IMR-90 (cell line): ENCODE results near the gene RASSF4.

ENCODE experiments used
- CEBPB ChIP-seq: IDR thresholded peaks from 2 replicates; pipeline ENCODE4 v1.6.1; 2012; ENCODE audit warnings: low read depth, low read length, improper control_type of control experiment
- FOS ChIP-seq: fragments of 150-350 bp; IDR thresholded peaks from 2 replicates; pipeline ENCODE4 v1.6.1; 2016; ENCODE audit warnings: low read depth, low read length
- MAFK ChIP-seq: IDR thresholded peaks from 2 replicates; pipeline ENCODE4 v1.6.1; 2012; ENCODE audit warnings: low read depth, low read length, improper control_type of control experiment
- MAZ ChIP-seq: IDR thresholded peaks from 2 replicates; pipeline ENCODE4 v1.6.1; 2012; ENCODE audit warnings: low read depth, mild to moderate bottlenecking, low read length, improper control_type of control experiment, moderate library complexity, borderline replicate concordance
- NFE2L2 ChIP-seq: fragments of 150-350 bp; IDR thresholded peaks from 2 replicates; pipeline ENCODE4 v1.6.1; 2016; ENCODE audit warnings: low read depth, mild to moderate bottlenecking, low read length
- POLR2A ChIP-seq: IDR thresholded peaks from 2 replicates; pipeline ENCODE4 v1.6.1; 2012; ENCODE audit warnings: mild to moderate bottlenecking, low read depth, low read length
- RCOR1 ChIP-seq: IDR thresholded peaks from 2 replicates; pipeline ENCODE4 v1.6.1; 2012; ENCODE audit warnings: mild to moderate bottlenecking, low read length, improper control_type of control experiment; ENCODE audit not compliant: insufficient replicate concordance
- SMC3 ChIP-seq: fragments of 150-350 bp; IDR thresholded peaks from 2 replicates; pipeline ENCODE4 v1.6.1; 2016; ENCODE audit warnings: low read depth, mild to moderate bottlenecking, antibody characterized with exemption, low read length, moderate library complexity
- TF ChIP-seq, protein P1 (sequence below): conservative IDR thresholded peaks from 2 replicates; pipeline ENCODE4 v1.5.1; 2012; ENCODE audit warnings: mild to moderate bottlenecking, low read depth, low read length, improper control_type of control experiment
- TF ChIP-seq, protein P2 (sequence below): fragments of 150-350 bp; IDR thresholded peaks from 2 replicates; pipeline ENCODE4 v1.6.1; 2016; ENCODE audit warnings: low read depth, mild to moderate bottlenecking, low read length, moderate library complexity, borderline replicate concordance

- TF ChIP-seq FOS, result no peak
- TF ChIP-seq SMC3, result no peak
- TF ChIP-seq, protein P1, sequence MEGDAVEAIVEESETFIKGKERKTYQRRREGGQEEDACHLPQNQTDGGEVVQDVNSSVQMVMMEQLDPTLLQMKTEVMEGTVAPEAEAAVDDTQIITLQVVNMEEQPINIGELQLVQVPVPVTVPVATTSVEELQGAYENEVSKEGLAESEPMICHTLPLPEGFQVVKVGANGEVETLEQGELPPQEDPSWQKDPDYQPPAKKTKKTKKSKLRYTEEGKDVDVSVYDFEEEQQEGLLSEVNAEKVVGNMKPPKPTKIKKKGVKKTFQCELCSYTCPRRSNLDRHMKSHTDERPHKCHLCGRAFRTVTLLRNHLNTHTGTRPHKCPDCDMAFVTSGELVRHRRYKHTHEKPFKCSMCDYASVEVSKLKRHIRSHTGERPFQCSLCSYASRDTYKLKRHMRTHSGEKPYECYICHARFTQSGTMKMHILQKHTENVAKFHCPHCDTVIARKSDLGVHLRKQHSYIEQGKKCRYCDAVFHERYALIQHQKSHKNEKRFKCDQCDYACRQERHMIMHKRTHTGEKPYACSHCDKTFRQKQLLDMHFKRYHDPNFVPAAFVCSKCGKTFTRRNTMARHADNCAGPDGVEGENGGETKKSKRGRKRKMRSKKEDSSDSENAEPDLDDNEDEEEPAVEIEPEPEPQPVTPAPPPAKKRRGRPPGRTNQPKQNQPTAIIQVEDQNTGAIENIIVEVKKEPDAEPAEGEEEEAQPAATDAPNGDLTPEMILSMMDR, result no peak
- TF ChIP-seq NFE2L2, result no peak
- TF ChIP-seq, protein P2, sequence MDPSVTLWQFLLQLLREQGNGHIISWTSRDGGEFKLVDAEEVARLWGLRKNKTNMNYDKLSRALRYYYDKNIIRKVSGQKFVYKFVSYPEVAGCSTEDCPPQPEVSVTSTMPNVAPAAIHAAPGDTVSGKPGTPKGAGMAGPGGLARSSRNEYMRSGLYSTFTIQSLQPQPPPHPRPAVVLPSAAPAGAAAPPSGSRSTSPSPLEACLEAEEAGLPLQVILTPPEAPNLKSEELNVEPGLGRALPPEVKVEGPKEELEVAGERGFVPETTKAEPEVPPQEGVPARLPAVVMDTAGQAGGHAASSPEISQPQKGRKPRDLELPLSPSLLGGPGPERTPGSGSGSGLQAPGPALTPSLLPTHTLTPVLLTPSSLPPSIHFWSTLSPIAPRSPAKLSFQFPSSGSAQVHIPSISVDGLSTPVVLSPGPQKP, result no peak
- no peak for TF ChIP-seq POLR2A
- TF ChIP-seq RCOR1, result no peak
- TF ChIP-seq MAFK, result no peak
- no peak for TF ChIP-seq CEBPB
- TF ChIP-seq MAZ, result no peak
These were observed 32.6 kb downstream of the RASSF4 start for GRCh38 chr10:44992070-44992731.
